ENCODE measurements around the gene SPA17.

SPA17 gene

DNA sequence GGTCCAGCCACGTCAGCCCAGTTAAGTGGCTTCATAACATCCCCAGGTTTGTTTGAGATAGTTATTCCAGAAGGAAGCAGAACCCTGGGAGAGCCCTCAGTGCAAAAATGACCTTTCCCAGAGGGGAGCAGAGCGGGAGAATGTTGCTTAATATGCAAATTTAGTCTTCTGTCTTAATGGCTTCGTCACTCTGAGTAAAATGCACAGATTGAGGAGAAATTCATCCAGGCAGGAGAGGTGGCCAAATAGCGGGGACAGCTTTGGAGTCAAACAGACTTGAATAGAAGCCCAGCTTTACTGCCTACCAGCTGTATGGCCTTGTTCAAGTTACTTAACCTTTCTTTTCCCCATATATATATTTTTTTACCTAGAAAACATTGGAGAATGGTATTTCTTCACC, 53.8 kb downstream of the SPA17 start:
- no peak for DNase-seq

DNA sequence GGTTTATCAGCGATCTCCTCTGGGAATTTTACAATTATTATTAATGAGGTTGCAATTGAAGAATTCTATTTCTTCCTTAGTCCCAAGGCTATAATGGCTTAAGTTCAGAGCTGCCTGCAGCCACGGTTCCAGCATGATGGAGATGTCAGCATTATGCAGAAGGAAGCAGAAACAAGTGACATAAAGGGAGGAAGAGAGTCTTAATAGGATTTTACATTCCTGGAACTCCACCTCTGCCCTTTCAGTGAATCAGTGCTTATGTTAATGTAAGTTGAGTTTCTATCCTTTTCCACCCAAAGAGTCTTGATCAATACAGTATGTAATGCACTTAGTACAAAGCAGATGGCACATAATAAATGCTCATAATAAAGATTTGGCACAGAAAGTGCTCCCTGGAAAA, 54.4 kb downstream of the SPA17 start:
- no peak for DNase-seq

DNA sequence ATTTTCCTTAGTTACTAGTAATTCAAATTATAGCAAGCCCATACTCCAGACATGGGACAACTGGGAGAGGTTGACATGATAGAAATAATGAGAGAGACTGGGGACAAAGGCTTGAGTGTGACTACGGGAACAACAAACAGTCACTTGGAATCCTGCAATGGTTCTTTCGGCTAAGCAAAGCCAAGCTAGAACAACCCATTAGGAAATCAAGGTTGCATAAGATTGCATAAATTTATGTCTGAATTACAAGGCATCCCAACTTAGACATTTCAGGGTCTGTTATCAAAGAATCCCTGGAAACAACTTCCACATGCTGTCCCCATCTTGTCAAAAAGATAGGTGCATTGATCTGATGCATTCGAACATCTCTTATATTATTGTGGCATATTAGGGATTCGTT, 55.9 kb downstream of the SPA17 start:
- no peak for DNase-seq

DNA sequence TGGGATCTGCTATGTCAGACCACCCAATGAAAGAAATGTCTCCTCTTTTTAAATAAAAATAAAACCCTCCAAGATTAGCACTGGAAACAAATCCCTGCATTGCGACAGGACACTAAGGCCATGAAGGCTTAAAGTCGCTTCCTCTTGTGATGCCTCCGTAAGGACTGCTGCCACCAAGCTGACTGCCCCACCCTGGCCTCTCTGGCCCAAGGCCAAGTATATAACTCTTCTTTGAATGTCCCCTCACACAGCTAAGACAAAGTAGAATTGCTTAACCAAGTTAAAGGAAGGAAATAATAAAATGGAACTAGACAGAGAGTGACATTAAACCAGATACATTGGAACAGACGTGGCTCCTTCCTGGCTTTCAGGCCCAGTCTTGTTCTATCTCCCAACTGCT, 58.5 kb downstream of the SPA17 start:
- no peak for DNase-seq

DNA sequence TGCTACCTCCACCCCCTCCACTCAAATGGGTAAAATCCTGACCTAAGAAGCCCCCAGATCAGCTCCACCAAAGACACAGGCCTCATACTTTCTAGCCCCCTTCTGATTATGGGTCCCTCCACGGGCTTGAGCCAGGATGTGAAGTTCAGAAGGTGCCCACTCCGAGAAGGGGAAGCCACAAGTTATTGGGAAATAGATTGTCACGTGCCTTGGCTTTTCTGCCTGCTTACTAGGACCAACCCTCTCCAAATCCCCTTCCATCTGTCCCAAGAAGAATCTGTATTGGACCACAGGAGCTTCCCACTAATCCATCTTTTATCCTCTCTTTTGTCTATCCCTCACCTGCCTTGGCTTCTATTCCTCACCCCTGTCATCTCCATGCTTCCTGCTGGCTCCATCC, 63.0 kb downstream of the SPA17 start:
- peak; percentile 29 to 73 for DNase-seq

DNA sequence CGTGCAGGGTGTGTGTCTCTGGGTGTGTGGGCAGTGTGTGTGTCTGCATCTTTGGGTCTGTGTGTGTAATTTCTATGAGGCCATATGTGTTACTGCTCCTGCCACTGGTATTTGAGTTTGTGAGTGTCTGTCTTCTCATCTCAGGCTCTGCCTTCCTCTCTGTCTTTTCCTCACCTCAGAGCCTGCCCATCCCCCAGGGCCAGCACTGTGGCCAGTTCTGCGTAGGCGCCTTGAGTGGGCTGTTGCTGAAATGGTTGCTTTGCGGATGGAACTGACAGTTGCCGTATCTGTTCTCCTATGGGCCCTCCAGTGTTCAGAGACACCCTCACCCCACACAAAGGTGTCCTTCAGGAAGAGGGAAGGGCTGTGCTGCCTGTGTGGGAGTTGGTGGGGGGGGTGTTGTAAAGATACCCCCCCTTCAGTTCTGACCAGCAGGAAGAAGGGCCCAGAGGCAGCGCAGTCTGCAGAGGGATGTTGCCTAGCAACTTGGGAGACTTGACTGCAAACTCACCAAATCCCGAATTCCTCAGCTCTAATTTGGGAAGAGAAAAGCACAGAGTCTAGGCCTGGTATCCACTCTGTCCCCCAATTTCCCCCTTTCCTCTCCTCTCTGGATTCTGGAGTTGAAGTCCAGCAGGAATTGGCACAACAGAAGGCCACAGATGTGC, 64.1 kb downstream of the SPA17 start:
- peak in 1 of 2 experiments; percentile 70 for DNase-seq

DNA sequence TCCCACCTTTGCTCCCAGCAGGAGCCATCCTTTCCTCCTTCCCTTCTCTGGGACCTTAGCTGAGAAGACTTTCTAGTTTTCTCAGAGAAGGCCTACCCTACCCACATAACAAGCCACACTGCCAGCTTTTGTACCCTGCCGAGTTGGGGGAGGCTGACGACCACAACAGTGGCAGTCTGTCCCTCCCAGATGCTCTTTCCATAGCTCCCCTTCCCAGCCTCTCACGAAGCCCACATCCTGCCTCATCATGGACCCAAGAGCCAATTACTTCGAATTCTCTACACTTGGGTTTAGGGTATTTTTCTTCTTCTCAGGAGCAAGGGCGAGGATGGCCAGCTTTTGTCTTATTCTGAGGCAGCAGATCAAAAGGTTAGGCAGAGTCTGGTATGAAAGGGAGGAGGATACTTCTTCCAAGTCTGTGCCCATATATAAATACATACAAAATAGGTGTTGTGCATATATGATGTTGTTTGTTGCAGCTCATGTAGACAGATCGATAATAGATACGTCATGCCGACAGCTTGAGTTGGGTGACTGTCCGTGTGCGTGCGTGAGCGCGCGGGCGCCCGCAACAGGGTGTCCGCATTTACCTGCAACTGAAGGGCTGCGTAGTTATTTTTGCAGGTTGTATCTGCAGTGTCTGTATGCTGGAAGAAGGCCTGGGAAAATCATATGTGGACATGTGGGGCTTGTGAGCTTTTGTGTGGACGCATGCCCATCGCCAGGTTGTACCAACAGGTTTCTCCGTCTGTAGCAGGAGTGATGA, 65.2 kb downstream of the SPA17 start:
- peak in 1 of 2 experiments; percentile 39 for DNase-seq

DNA sequence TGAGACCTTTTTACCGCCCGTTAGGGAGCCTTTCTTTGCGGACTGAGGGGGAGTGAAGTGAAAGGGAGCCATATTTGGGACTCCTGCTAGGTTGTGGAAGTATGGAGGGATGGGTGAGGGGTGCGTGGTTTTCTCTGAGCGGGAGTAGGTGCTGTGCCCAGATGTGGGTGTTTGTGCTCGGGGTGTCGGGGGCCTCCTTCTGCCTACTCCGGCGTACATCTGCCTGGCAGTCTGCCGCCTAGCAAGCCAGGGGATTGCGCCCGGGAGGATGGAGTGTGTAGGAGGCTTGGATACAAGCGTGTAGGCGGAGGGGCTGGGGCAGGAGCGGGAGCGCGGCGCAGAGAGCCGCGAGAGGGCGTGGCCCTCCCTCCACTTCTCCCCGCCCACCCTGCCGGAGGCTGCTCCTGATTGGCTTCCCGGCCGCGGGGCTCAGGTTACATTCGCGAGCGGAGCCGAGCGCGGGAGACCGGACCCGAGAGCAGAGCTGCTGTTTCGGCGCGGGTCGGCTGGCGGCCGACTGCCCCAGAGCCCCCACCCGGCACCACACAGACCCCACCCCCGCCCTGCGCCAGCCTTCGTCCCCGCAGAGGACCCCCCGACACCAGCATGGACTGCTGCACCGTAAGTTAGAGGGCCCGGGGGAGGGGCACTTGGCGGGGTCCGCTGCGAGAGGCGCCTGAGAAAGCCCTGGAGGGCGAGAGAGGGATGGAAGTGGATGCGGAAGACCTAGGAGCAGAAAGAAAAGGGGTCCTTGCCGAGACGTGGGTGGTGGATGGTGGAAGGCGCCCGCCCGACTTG, 66.0 kb downstream of the SPA17 start, which contains the start of gene NRGN:
Gene NRGN, plus strand, starts transcription at position 464 of the 798 bp plus-strand sequence. Its CDS starts 143 bp downstream, at position 607.
- DNase-seq, result peak; percentile 87 to 93

DNA sequence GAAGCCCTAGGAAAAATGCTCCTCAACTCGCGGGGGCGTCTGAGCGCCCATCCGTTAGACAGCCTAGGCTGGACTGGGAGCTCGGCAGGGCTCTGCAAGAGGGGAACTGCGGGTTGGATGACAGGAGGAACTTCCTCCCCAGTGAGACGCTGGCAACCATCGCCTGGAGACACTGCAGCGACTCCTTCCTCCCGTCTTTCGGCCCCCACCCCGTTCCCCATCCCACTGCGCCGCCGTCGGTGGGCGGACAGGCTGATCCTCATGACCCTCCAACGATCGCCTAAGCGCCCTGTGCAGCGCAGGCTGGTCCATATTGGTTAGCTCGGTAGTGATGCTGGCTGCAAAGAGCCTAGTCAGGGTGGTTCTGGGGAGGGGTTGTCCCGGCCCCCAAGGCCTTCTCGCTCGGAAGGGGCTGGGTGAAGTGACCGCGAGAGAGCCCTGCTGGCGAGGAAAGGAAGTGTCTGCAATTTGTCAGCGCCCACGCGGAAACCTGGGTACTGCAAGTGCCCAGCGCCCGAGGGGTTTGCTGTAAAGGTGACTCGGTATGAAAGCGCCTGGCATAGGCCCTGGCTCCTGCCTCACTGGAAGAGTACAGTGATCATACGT, 66.7 kb downstream of the SPA17 start:
- peak; percentile 38 to 62 for DNase-seq

DNA sequence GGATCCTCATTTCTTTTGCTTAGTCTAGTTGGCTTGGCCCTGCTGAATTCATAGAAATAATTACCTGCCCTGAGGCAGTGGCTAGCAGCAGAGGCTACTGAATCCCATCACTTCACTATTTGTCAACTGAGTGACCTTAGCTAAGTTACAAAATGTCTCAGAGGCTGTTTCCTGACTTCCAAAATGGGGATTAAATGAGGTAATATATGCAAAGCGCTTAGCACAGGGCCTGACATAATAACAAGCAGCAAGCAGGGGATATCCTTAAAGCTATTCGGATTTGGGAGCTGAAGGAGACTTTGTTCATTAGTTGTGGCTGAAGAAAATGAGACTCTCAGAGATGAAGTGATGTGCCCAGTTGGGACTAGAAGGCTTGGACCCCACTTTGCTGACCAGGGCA, 68.9 kb downstream of the SPA17 start:
- no peak for DNase-seq

DNA sequence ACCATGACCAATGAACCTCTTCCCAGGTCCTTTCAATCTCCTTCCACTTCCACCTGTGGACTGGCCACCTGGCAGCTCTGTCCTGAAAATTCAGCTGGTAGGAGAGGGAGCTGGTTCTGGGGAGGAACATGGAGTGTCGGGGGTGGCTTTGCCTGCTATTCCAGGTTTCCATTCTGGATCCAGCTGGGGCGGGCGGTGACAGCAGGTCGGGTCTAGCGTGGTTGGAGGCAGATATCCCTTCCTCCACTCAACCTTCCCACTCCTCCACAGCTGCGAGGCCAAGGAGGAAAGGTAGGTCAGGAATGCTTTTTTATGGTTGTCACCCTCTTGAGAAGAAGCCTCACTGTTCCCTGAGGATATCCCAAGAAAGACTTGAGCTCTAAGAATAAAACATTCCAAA, 69.3 kb downstream of the SPA17 start:
- DNase-seq, result no peak

DNA sequence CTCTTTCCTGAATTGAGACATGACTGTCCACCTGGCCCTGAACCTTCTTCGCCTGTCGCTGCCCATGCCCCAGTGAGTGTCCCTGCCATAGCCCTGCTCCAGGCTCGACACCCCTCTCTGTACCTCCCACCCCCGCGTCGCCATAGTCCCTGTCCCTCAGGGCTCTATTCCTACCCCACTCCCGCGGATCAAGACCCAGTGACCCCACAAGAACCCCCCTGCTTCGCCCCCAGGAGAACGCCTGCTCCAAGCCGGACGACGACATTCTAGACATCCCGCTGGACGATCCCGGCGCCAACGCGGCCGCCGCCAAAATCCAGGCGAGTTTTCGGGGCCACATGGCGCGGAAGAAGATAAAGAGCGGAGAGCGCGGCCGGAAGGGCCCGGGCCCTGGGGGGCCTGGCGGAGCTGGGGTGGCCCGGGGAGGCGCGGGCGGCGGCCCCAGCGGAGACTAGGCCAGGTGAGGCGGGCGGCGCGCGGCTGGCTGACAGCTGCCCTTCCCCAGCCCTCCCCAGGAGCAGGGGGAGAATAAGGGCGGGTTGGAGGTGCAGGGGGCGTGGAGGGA, 71.6 kb downstream of the SPA17 start:
- no peak for DNase-seq

DNA sequence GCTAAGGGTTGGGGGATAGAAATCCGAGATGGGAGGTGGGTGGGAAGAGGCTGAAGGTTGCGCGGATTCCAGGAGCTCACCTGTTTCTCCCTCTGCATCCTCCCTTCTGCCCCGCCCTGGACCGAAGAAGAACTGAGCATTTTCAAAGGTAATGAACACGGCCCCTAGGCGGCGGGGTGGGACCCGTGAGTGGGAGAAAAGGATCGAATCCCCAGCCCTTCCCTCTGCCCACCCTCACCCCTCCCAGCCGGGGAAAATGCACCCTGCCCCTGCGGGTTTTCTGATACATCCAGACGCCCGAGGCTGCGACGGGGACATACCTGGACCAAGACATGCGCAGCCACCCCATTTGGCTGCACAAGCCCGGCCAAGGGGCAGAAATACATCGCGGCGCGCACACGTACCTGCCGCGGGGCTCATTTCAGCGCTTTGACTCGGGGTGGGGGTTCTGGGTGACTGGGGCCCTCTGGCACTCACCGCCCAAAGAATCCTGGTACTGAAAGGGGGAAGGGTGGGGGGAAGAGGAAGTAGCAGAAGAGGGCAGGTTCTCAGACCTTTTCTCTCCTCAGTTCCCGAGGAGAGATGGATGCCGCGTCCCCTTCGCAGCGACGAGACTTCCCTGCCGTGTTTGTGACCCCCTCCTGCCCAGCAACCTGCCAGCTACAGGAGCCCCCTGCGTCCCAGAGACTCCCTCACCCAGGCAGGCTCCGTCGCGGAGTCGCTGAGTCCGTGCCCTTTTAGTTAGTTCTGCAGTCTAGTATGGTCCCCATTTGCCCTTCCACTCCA, 72.3 kb downstream of the SPA17 start:
- no peak for DNase-seq

DNA sequence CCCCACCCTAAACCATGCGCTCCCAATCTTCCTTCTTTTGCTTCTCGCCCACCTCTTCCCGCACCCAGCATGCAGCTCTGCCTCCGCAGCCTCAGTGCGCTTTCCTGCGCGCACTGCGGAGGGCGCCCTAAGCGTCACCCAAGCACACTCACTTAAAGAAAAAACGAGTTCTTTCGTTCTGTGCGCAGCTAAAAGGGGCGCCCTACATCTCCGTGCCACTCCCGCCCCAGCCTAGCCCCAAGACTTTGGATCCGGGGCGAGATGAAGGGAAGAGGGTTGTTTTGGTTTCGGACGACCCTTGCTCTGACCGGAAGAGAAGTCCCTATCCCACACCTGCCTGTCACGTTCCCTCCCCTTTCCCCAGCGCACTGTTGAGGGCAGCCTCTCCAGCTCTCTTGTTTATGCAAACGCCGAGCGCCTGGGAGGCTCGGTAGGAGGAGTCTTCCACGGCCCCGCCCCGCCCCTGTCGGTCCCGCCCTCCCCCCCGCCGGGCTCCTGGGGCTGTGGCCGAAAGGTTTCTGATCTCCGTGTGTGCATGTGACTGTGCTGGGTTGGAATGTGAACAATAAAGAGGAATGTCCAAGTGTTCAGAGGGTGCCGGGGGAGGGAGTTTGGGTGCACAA, 73.0 kb downstream of the SPA17 start:
- no peak for DNase-seq
